Hepatocyte (in vitro differentiated cells): ENCODE results near the gene SUCLG2. TPM values are rescaled to one million over a fixed set of nuclear protein-coding genes. Genes with fewer than 3 reads are reported as not detected.

ENCODE experiments used
- DNase-seq: peaks from one replicate; pipeline ENCODE4 v3.0.0-alpha.2; 2016; ENCODE audit warnings: low spot score
- H2AFZ ChIP-seq: fragments of 200-600 bp; sonication (generic); 2 replicates; pipeline ENCODE4 v1.6.0; 2016; ENCODE audit warnings: antibody characterized with exemption, mild to moderate bottlenecking
- H3K27ac ChIP-seq: fragments of 200-600 bp; sonication (generic); 2 replicates; pipeline ENCODE4 v1.5.1; 2016; ENCODE audit warnings: mild to moderate bottlenecking
- H3K27me3 ChIP-seq: fragments of 200-600 bp; sonication (generic); 2 replicates; pipeline ENCODE4 v1.6.1; 2016
- H3K36me3 ChIP-seq: fragments of 200-600 bp; sonication (generic); replicated peaks from 2 replicates; pipeline ENCODE4 v1.5.1; 2016; ENCODE audit warnings: low read depth; ENCODE audit not compliant: insufficient read depth
- H3K4me1 ChIP-seq: fragments of 200-600 bp; sonication (generic); 2 replicates; pipeline ENCODE4 v1.5.1; 2016; ENCODE audit warnings: mild to moderate bottlenecking, moderate library complexity; ENCODE audit not compliant: insufficient read depth
- H3K4me2 ChIP-seq: fragments of 200-600 bp; sonication (generic); 2 replicates; pipeline ENCODE4 v1.6.0; 2016
- H3K4me3 ChIP-seq: fragments of 200-600 bp; sonication (generic); 2 replicates; pipeline ENCODE4 v1.5.1; 2016; ENCODE audit warnings: mild to moderate bottlenecking
- H3K79me2 ChIP-seq: fragments of 200-600 bp; sonication (generic); 2 replicates; pipeline ENCODE4 v1.6.0; 2017; ENCODE audit warnings: mild to moderate bottlenecking
- H3K9me2 ChIP-seq: fragments of 200-600 bp; sonication (generic); replicated peaks from 2 replicates; pipeline ENCODE4 v1.6.0; 2017; ENCODE audit warnings: mild to moderate bottlenecking; ENCODE audit not compliant: insufficient read depth
- H3K9me3 ChIP-seq: fragments of 200-600 bp; sonication (generic); 2 replicates; pipeline ENCODE4 v1.5.1; 2016; ENCODE audit warnings: low read depth, mild to moderate bottlenecking
- H4K20me1 ChIP-seq: fragments of 200-600 bp; sonication (generic); 2 replicates; pipeline ENCODE4 v1.6.0; 2016; ENCODE audit warnings: mild to moderate bottlenecking; ENCODE audit not compliant: insufficient read depth, poor library complexity, severe bottlenecking
- CTCF ChIP-seq: fragments of 200-600 bp; sonication (generic); IDR thresholded peaks from 2 replicates; pipeline ENCODE4 v1.5.1; 2016; ENCODE audit warnings: antibody characterized with exemption, mild to moderate bottlenecking; ENCODE audit not compliant: poor library complexity
- EZH2 ChIP-seq: fragments of 200-600 bp; sonication (generic); IDR thresholded peaks from 2 replicates; pipeline ENCODE4 v1.6.1; 2016; ENCODE audit warnings: antibody characterized with exemption, mild to moderate bottlenecking, borderline replicate concordance
- EZH2phosphoT487 ChIP-seq: fragments of 200-600 bp; sonication (generic); IDR thresholded peaks from one replicate; pipeline ENCODE4 v1.6.1; 2018; ENCODE audit warnings: antibody characterized with exemption, mild to moderate bottlenecking, low read depth, moderate library complexity; ENCODE audit not compliant: unreplicated experiment, severe bottlenecking
- WGBS: methylation state at CpG from one replicate; pipeline ENCODE4 v1.1.6; 2016; ENCODE audit warnings: low lambda C conversion rate; ENCODE audit errors: missing lambda C conversion rate; 5-methylcytosine and 5-hydroxymethylcytosine counted together
- polyA plus RNA-seq: library from polyadenylated mRNA; unstranded; fragments of >200 nt; fragmentation: Nextera tagmentation; extraction: Ambion mirVana; gene quantifications from 2 replicates; pipeline ENCODE4 v1.2.1, GENCODE V29; 2016
- total RNA-seq: library from RNA; depleted of rRNA; stranded (reverse); fragments of >200 nt; gene quantifications from 2 replicates; pipeline ENCODE4 v1.2.3, GENCODE V29; 2014

The SUCLG2 gene
- total and polyA plus RNA-seq, 2 experiments from 2014 or later = 58.0 to 94.2 TPM

- Histone ChIP-seq H3K4me2 (no peak overlapping the region), H2AFZ (no peak overlapping the region), H3K36me3 (no peaks in the 10 kb centered on the region), H3K9me2 (no peaks in the 10 kb centered on the region), H3K9me3 (peaks cover 7% of the 10 kb centered on the region), H3K27me3 (no peaks in the 10 kb centered on the region), H3K27ac (no peak overlapping the region), H3K4me3 (no peak overlapping the region), H3K79me2 (no peaks in the 10 kb centered on the region), H4K20me1 (no peaks in the 10 kb centered on the region), H3K4me1 (no peaks in the 10 kb centered on the region)
- TF ChIP-seq EZH2 (no peak), EZH2phosphoT487 (no peak), CTCF (no peak)
- 48% methylated on average over 3 of the region's 3 CpGs for WGBS
- no peak for DNase-seq
Observed at GRCh38 chr3:67418426-67419217, 235.8 kb downstream of the SUCLG2 start.

GRCh38 chr3:67416703-67417102 lies 237.7 kb downstream of the SUCLG2 start:
- Histone ChIP-seq H3K9me2 (no peaks in the 10 kb centered on the region), H3K36me3 (no peaks in the 10 kb centered on the region), H3K4me1 (no peaks in the 10 kb centered on the region), H3K4me3 (no peak overlapping the region), H2AFZ (no peak overlapping the region), H3K9me3 (peaks cover 7% of the 10 kb centered on the region), H3K79me2 (no peaks in the 10 kb centered on the region), H3K27ac (no peak overlapping the region), H4K20me1 (no peaks in the 10 kb centered on the region), H3K4me2 (no peak overlapping the region), H3K27me3 (no peaks in the 10 kb centered on the region)
- TF ChIP-seq CTCF (peak; percentile 19), EZH2phosphoT487 (no peak), EZH2 (no peak)
- WGBS = 78% methylated on average over 1 of the region's 1 CpG
- DNase-seq = no peak

GRCh38 chr3:67415511-67415910 lies 238.9 kb downstream of the SUCLG2 start:
- Histone ChIP-seq H3K9me3 (peaks cover 7% of the 10 kb centered on the region), H3K9me2 (no peaks in the 10 kb centered on the region), H3K4me1 (no peaks in the 10 kb centered on the region), H4K20me1 (no peaks in the 10 kb centered on the region), H3K4me3 (no peak overlapping the region), H3K4me2 (no peak overlapping the region), H3K27me3 (no peaks in the 10 kb centered on the region), H3K79me2 (no peaks in the 10 kb centered on the region), H3K36me3 (no peaks in the 10 kb centered on the region), H3K27ac (no peak overlapping the region), H2AFZ (no peak overlapping the region)
- WGBS = 33% methylated on average over 1 of the region's 1 CpG
- DNase-seq = no peak
- TF ChIP-seq EZH2phosphoT487 (no peak), CTCF (no peak), EZH2 (no peak)
